ENCODE measurements around the gene RUNX2. TPM values are rescaled to one million over a fixed set of nuclear protein-coding genes. Genes with fewer than 3 reads are reported as not detected.
"Not testable (repeated sequence)": the region's sequence is repeated elsewhere in the genome, so short reads cannot be mapped to it uniquely, and the experiment has no call there.

Gene RUNX2
- total RNA-seq, 1 donor from 2014 or later, result 34.1 TPM

GRCh38 chr6:45455408-45455807, 127.3 kb downstream of the RUNX2 start:
- no peak for DNase-seq (ENCODE audit: low read depth)

- DNase-seq (ENCODE audit: low read depth), result no peak
These were observed 129.0 kb downstream of the RUNX2 start for GRCh38 chr6:45457141-45457540.

GRCh38 chr6:45458672-45459071, 130.5 kb downstream of the RUNX2 start:
- no peak for DNase-seq (ENCODE audit: low read depth)

GRCh38 chr6:45460166-45460565, 132.0 kb downstream of the RUNX2 start:
- DNase-seq (ENCODE audit: low read depth), result no peak

- DNase-seq (ENCODE audit: low read depth), result no peak
These were observed 133.4 kb downstream of the RUNX2 start for GRCh38 chr6:45461486-45461885.

- DNase-seq (ENCODE audit: low read depth), result peak; percentile 45
These were observed 134.3 kb downstream of the RUNX2 start for GRCh38 chr6:45462190-45463134.

- no peak for DNase-seq (ENCODE audit: low read depth)
These were observed 136.6 kb downstream of the RUNX2 start for GRCh38 chr6:45464685-45465084.

- DNase-seq (ENCODE audit: low read depth), result no peak
These were observed 138.6 kb downstream of the RUNX2 start for GRCh38 chr6:45466686-45467085.

- not testable (repeated sequence) for DNase-seq (ENCODE audit: low read depth)
These were observed 139.3 kb downstream of the RUNX2 start for GRCh38 chr6:45467417-45467816.

- no peak for DNase-seq (ENCODE audit: low read depth)
These were observed 139.7 kb downstream of the RUNX2 start for GRCh38 chr6:45467853-45468252.

- no peak for DNase-seq (ENCODE audit: low read depth)
These were observed 141.5 kb downstream of the RUNX2 start for GRCh38 chr6:45469663-45470062.

GRCh38 chr6:45470131-45470738, 142.1 kb downstream of the RUNX2 start:
- no peak for DNase-seq (ENCODE audit: low read depth)

- no peak for DNase-seq (ENCODE audit: low read depth)
These were observed 144.3 kb downstream of the RUNX2 start for GRCh38 chr6:45472382-45472781.

GRCh38 chr6:45473121-45473993, 145.2 kb downstream of the RUNX2 start:
- peak; percentile 67 for DNase-seq (ENCODE audit: low read depth)

- no peak for DNase-seq (ENCODE audit: low read depth)
These were observed 146.2 kb downstream of the RUNX2 start for GRCh38 chr6:45474376-45474775.

GRCh38 chr6:45476341-45476740, 148.2 kb downstream of the RUNX2 start:
- no peak for DNase-seq (ENCODE audit: low read depth)

GRCh38 chr6:45477278-45477677, 149.1 kb downstream of the RUNX2 start:
- no peak for DNase-seq (ENCODE audit: low read depth)

GRCh38 chr6:45477790-45478189, 149.7 kb downstream of the RUNX2 start:
- DNase-seq (ENCODE audit: low read depth), result no peak

- peak; percentile 76 for DNase-seq (ENCODE audit: low read depth)
These were observed 150.1 kb downstream of the RUNX2 start for GRCh38 chr6:45478240-45478639.

GRCh38 chr6:45479834-45480751, 152.0 kb downstream of the RUNX2 start:
- DNase-seq (ENCODE audit: low read depth), result peak; percentile 84

Data from renal cortical epithelial cell (primary cell).